Measurements from ENCODE around the gene ARHGAP22.
A peak's percentile ranks its signal among the peaks of the same experiment; 100 is the strongest.
"Not testable (repeated sequence)": the region's sequence is repeated elsewhere in the genome, so short reads cannot be mapped to it uniquely, and the experiment has no call there.

The ARHGAP22 gene

DNA sequence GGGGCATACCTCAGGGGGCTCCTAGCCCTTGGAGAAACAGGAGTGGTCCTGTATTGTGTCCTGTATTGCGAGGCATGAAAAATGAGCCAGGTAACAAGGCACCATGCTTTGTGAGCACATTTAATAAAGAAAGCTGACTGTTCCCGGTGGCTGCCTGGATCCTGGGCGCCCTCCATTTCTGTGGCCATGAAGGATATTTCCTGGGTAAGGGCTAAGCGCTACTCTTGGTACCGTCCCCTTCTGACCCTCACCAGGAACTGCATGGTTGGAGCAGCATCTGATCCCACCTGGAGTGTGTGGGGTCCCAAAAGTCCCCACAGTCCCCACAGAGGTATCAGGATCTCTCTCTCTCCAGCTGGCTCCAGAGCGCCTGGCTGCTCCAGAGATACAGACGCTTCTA is 158.9 kb downstream of the ARHGAP22 start:
- no peak for DNase-seq

- DNase-seq, result no peak
Measured at GRCh38 chr10:48444861-48445841, 159.7 kb downstream of the ARHGAP22 start.

- no peak for DNase-seq
Measured at GRCh38 chr10:48444266-48444665, 160.6 kb downstream of the ARHGAP22 start.

GRCh38 chr10:48442809-48443177 is 162.1 kb downstream of the ARHGAP22 start:
- no peak for DNase-seq

DNA sequence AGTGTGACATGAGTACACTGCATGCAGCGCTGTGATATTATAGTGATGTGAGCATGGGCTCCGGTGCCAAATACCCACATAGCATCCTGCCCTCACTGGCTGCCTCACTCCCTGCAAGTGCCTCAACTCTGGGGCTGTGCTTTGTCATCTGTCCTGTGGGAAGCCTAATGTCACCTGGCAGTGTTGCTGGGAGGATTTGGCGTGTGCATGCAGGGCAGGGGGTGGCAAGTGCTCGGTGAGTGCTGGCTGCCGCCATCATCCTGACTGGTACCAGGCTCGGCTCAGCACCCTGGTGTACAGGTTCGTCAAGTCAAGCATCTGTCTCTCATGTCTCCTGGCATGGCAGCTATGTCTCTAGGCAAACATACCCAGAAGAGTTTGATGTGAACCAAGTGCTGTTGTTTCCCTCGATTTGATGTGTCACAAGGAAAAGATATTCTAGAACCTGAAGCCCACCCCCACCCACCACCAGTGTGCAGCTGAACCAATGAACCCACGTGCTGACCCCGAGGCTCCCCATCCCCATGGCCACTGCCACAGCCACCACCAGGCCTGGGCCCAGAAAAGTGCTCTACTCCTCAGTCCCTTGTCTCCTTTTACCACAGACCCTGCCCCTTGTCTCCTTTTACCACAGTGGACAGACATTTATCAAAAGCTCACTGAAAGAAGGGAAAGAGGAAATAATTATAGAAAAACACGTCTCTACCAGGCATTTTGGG is 162.6 kb downstream of the ARHGAP22 start:
- no peak for DNase-seq

- DNase-seq, result no peak
Measured at GRCh38 chr10:48440771-48441170, 164.1 kb downstream of the ARHGAP22 start.

- DNase-seq, result no peak
Measured at GRCh38 chr10:48439581-48440041, 165.3 kb downstream of the ARHGAP22 start.

- DNase-seq, result peak; percentile 24
Measured at GRCh38 chr10:48439031-48439430, 165.8 kb downstream of the ARHGAP22 start.

DNA sequence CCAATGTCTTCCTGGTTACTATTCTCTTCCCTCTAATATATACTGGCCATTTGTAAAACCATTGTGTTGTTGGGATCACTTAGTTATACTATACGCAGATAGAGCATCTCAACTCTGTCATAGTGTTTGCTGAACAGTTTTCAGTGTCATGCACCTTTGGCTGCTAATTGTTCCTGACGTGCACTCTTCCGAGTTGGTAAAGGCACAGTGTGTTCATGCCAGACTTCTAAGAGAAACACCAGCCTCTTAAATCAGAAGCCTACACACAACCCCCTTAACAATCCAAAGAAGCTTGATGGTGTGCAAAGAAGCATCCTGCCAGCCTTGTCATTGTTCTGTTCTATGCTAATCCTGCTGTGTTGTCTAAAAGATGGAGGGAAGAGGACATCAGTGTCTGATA is 167.3 kb downstream of the ARHGAP22 start:
- DNase-seq, result no peak

DNA sequence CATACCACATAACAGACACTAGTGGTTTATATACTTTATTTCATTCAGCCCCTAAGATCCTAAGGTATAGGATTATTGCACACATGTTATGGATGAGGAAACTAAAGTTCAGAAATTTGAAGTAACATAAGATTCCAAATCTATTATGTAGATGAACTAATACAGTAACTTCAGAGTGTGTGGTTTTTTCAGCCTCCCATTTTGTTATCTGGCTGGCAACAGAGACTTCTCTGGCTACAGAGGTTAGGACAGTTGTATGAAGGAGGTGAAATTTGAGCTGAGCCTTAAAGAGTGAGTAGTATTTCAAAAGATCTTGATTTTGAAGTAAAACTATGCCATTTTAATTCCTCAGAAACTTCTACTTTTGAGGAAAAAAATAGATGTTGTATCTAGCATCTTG is 173.0 kb downstream of the ARHGAP22 start:
- DNase-seq, result no peak

DNA sequence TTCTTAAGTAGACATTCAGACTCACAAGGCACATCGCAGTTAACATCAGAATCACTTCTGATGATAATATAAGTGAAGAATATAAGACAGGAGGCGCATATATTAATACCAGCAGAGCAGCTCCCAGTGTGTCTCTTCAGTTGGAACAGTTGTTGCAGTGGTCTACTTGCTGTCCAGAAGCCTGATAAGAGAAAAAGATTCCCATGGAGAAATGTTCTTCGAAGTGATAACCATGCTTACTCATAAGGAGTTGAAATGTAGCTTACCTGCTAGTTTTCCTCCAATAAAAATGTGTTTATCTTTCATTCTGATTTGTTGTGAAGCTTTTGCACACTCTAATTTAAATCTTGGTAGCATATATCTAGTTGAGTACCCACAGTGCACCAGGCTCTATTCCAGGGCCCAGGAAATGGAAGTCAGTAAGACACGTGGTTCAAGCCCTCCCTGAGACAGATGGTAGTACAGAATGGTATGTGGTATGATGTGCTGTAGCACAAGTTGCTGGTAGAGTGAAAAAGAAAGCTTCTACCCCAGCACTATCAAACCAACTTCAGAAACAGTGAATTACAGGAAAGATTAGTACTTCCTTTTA is 174.4 kb downstream of the ARHGAP22 start:
- DNase-seq, result no peak

DNA sequence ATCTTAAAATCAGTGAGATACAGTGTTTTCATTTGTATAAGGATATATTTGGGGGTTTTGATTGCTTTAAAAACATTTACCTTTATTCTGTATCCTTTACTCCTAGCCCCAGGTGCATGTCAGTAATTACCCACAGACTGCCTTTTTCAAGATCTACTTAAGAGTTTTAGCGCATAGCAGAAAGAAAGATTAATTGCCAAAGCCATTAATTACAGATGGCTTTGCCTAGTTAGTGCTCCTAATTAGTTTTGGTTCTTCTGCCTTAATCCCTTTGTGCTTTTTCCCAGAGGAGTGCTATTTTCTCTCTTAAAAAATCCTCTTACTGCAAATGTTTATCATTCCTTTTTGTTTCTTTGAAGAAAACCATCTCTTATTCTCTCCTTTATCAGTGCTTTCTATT is 175.6 kb downstream of the ARHGAP22 start:
- no peak for DNase-seq

GRCh38 chr10:48428896-48429295 is 176.0 kb downstream of the ARHGAP22 start:
- DNase-seq, result no peak

GRCh38 chr10:48423884-48424283 is 181.0 kb downstream of the ARHGAP22 start:
- no peak for DNase-seq

GRCh38 chr10:48421862-48422261 is 183.0 kb downstream of the ARHGAP22 start:
- not testable (repeated sequence) for DNase-seq

- no peak for DNase-seq
Measured at GRCh38 chr10:48419714-48420113, 185.2 kb downstream of the ARHGAP22 start.

DNA sequence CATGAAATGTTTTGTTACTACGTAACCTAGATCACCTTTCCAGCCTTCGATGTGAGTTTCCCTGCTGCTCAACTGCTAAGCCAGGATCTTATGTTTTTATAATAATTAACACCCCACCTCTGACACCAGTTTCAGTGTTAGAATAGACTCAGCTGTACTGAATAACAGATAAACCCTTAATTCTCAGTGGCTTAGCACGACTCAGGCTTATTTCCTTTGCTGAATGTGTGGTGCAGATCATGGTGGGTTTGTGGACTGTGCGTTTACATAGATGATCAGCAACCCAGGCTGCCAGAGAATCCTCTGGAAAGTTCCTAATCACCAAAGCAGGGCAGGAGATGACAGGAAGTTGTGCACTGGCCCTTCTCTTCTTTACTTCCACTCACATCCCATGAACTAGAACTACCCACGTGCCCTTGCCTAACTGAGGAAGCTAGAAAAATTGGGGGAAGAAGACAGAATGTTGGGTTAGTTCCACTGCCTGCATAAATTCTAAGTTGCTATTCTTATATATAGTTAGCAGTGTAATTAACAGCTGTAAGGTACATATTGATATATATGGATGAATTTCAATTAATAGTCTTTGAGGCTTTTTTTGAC is 186.6 kb downstream of the ARHGAP22 start:
- DNase-seq, result no peak

- DNase-seq, result no peak
Measured at GRCh38 chr10:48417374-48417773, 187.5 kb downstream of the ARHGAP22 start.

- no peak for DNase-seq
Measured at GRCh38 chr10:48416584-48417232, 188.2 kb downstream of the ARHGAP22 start.

- peak; percentile 73 for DNase-seq
Measured at GRCh38 chr10:48414778-48415177, 190.1 kb downstream of the ARHGAP22 start.

GRCh38 chr10:48414160-48414559 is 190.7 kb downstream of the ARHGAP22 start:
- DNase-seq, result no peak

- DNase-seq, result no peak
Measured at GRCh38 chr10:48412933-48413332, 191.9 kb downstream of the ARHGAP22 start.

DNA sequence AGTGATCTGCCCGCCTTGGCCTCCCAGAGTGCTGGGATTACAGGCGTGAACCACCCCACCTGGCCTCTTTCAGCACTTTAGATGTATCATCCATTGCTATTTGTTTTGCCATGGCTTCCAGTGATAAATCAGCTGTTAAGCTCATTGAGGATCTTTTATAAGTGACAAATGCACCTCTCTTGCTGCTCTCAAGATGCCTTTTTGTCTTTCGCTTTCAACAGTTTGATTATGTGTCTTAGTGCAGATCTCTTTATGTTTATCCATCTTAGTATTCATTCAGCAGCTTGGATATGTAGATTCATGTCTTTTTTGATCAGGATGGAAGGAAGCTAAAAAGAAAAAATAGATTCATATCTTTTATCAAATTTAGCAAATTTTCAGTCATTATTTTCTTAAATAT is 192.8 kb downstream of the ARHGAP22 start:
- DNase-seq, result no peak

Measured in amniotic stem cell (primary cell).